NCI-H2029 (cell line): ENCODE measurements around the gene SPATA21.
"Not testable (repeated sequence)": the region's sequence is repeated elsewhere in the genome, so short reads cannot be mapped to it uniquely, and the experiment has no call there.

Experiments
- DNase-seq: peaks from one replicate; lab custom pipeline; 2025; lab: John Stamatoyannopoulos, UW

The SPATA21 gene

GRCh38 chr1:16436946-16437474 lies at the start of gene SPATA21:
Gene SPATA21, minus strand, starts transcription at chr1:16437424. Its CDS starts 6,053 bp downstream, at chr1:16431371.
- DNase-seq: no peak

GRCh38 chr1:16487011-16487410 lies 49.8 kb upstream of the SPATA21 start:
- not testable (repeated sequence) for DNase-seq

GRCh38 chr1:16486316-16486715 lies 49.1 kb upstream of the SPATA21 start:
- DNase-seq: not testable (repeated sequence)

- no peak for DNase-seq
Observed at GRCh38 chr1:16484931-16485330, 47.7 kb upstream of the SPATA21 start.

GRCh38 chr1:16484501-16484835 lies 47.2 kb upstream of the SPATA21 start:
- DNase-seq: no peak

GRCh38 chr1:16483639-16484500 lies 46.6 kb upstream of the SPATA21 start:
- not testable (repeated sequence) for DNase-seq

GRCh38 chr1:16483146-16483545 lies 45.9 kb upstream of the SPATA21 start:
- not testable (repeated sequence) for DNase-seq

GRCh38 chr1:16478091-16478490 lies 40.9 kb upstream of the SPATA21 start:
- no peak for DNase-seq

- not testable (repeated sequence) for DNase-seq
Observed at GRCh38 chr1:16475771-16476770, 38.8 kb upstream of the SPATA21 start.

- not testable (repeated sequence) for DNase-seq
Observed at GRCh38 chr1:16474891-16475290, 37.7 kb upstream of the SPATA21 start.

- no peak for DNase-seq
Observed at GRCh38 chr1:16474166-16474800, 37.1 kb upstream of the SPATA21 start.

- DNase-seq: no peak
Observed at GRCh38 chr1:16468558-16468957, 31.3 kb upstream of the SPATA21 start.

GRCh38 chr1:16464917-16465625 lies 27.8 kb upstream of the SPATA21 start:
- DNase-seq: no peak

- no peak for DNase-seq
Observed at GRCh38 chr1:16462773-16463330, 25.6 kb upstream of the SPATA21 start.

- no peak for DNase-seq
Observed at GRCh38 chr1:16461681-16462080, 24.5 kb upstream of the SPATA21 start.

- DNase-seq: no peak
Observed at GRCh38 chr1:16459352-16459925, 22.2 kb upstream of the SPATA21 start.

GRCh38 chr1:16458831-16459230 lies 21.6 kb upstream of the SPATA21 start:
- peak; percentile 2 for DNase-seq

- DNase-seq: not testable (repeated sequence)
Observed at GRCh38 chr1:16456151-16456550, 18.9 kb upstream of the SPATA21 start.

GRCh38 chr1:16454909-16455308 lies 17.7 kb upstream of the SPATA21 start:
- not testable (repeated sequence) for DNase-seq

GRCh38 chr1:16451841-16452528 lies 14.8 kb upstream of the SPATA21 start:
- DNase-seq: no peak
